ENCODE data around the gene FBXO7.

Gene FBXO7

DNA sequence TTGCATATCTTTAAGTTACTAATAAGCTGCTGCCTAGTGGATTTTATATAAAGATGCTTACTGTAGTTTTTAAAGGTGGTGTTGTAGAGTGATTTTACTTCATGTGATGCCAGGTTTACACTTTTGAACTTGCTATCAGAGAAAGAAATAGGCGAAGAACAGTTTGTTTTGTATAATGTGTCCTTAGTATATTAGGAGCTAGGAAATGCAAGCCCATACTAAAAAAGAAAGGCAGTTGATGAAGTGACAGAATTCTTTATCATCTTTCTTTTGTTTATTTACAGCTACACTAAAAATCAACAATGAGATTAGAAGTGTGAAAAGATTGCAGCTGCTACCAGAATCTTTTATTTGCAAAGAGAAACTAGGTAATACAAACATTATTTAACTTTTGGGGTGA lies 12.8 kb downstream of the FBXO7 start:
- no peak overlapping the region for H3K27ac ChIP-seq
- no peak for DNase-seq (ENCODE audit: low spot score)
- no peak overlapping the region for H3K4me3 ChIP-seq
- TF ChIP-seq, protein P1, sequence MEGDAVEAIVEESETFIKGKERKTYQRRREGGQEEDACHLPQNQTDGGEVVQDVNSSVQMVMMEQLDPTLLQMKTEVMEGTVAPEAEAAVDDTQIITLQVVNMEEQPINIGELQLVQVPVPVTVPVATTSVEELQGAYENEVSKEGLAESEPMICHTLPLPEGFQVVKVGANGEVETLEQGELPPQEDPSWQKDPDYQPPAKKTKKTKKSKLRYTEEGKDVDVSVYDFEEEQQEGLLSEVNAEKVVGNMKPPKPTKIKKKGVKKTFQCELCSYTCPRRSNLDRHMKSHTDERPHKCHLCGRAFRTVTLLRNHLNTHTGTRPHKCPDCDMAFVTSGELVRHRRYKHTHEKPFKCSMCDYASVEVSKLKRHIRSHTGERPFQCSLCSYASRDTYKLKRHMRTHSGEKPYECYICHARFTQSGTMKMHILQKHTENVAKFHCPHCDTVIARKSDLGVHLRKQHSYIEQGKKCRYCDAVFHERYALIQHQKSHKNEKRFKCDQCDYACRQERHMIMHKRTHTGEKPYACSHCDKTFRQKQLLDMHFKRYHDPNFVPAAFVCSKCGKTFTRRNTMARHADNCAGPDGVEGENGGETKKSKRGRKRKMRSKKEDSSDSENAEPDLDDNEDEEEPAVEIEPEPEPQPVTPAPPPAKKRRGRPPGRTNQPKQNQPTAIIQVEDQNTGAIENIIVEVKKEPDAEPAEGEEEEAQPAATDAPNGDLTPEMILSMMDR (IDR thresholded peaks at IDR 0.05): no peak

- no peak for DNase-seq (ENCODE audit: low spot score)
- no peak overlapping the region for H3K4me3 ChIP-seq
- TF ChIP-seq, protein P1 (IDR thresholded peaks at IDR 0.05): no peak
Measured at GRCh38 chr22:32489377-32489776, 14.8 kb downstream of the FBXO7 start.

DNA sequence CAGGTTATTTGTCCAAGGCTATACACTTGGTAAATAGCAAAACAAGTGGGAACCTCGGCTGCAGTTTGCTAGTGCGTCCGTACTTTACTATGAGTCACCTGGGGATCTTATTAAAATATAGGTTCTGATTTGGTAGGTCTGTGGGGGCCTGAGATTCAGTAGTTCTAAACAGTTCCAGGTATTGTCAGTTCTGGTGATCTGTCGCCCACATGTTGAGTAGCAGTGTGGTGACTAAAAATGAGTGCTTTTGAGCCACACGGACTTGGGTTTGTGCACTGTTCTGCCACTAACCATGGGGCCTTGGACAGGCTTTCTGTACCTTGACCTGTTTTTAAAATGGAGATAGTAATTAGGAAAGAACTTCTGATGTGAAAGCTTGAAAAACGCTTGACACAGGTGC lies 15.7 kb downstream of the FBXO7 start:
- Histone ChIP-seq H3K27ac (no peak overlapping the region), H3K4me3 (no peak overlapping the region)
- DNase-seq (ENCODE audit: low spot score): no peak
- TF ChIP-seq, protein P1 (IDR thresholded peaks at IDR 0.05): no peak

More at GRCh38 chr22:32489377-32489776, 14.8 kb downstream of the FBXO7 start:
- no peak overlapping the region for H3K27ac ChIP-seq

- Histone ChIP-seq H3K4me3 (no peak overlapping the region), H3K27ac (no peak overlapping the region)
- TF ChIP-seq, protein P1 (IDR thresholded peaks at IDR 0.05): no peak
- DNase-seq (ENCODE audit: low spot score): no peak
Measured at GRCh38 chr22:32492111-32492510, 17.5 kb downstream of the FBXO7 start.

GRCh38 chr22:32493551-32493950 lies 18.9 kb downstream of the FBXO7 start:
- TF ChIP-seq, protein P1 (IDR thresholded peaks at IDR 0.05): no peak
- Histone ChIP-seq H3K4me3 (no peak overlapping the region), H3K27ac (no peak overlapping the region)
- no peak for DNase-seq (ENCODE audit: low spot score)

DNA sequence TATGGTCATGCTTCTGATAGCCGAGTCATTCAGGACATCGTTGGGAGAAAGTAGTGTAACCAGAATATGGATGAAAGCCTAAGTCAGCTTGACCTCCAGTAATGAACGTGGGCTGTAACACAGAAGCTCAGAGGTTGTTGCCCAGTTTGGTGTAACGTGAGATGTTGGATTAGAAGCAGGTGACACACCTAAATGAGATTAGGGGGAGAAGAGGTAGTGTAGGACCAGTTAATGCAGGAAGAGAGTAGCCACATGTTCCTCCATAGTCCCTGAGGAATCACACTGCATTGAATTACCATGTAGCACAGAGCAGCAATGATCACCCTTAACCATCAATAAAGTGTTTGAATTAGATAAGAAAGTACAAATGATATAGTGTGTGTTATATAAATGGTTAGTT lies 20.4 kb downstream of the FBXO7 start:
- Histone ChIP-seq H3K27ac (no peak overlapping the region), H3K4me3 (no peak overlapping the region)
- DNase-seq (ENCODE audit: low spot score): no peak
- TF ChIP-seq, protein P1 (IDR thresholded peaks at IDR 0.05): no peak

DNA sequence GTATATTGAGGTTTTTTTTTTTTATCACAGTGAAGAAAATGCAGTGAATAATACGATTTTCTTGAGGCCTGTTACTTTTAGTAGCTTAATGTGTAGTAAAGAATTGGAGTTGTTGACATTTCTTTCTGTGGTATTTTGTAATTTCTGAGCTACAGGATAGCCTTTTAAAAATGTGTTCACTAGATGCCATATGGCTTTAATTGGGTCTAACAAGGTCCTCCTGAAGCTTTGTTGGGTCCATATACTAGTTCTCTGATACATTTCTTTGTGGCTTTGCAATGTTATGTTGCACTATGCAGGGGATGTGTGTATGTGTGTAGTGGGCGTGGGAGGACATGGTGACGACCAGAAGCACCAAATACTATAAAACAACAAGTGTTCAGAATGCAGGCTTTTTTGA lies 25.1 kb downstream of the FBXO7 start:
- Histone ChIP-seq H3K27ac (no peak overlapping the region), H3K4me3 (no peak overlapping the region)
- TF ChIP-seq, protein P1 (IDR thresholded peaks at IDR 0.05): no peak
- no peak for DNase-seq (ENCODE audit: low spot score)

All from coronary artery (tissue), 2 donors.